HCEC 1CT (cell line): ENCODE data around the gene CFAP53.
A peak's percentile ranks its signal among the peaks of the same experiment; 100 is the strongest.

ENCODE experiments used
- DNase-seq: peaks from one replicate; pipeline ENCODE4 v3.0.0-alpha.2; 2017

Gene CFAP53

DNA sequence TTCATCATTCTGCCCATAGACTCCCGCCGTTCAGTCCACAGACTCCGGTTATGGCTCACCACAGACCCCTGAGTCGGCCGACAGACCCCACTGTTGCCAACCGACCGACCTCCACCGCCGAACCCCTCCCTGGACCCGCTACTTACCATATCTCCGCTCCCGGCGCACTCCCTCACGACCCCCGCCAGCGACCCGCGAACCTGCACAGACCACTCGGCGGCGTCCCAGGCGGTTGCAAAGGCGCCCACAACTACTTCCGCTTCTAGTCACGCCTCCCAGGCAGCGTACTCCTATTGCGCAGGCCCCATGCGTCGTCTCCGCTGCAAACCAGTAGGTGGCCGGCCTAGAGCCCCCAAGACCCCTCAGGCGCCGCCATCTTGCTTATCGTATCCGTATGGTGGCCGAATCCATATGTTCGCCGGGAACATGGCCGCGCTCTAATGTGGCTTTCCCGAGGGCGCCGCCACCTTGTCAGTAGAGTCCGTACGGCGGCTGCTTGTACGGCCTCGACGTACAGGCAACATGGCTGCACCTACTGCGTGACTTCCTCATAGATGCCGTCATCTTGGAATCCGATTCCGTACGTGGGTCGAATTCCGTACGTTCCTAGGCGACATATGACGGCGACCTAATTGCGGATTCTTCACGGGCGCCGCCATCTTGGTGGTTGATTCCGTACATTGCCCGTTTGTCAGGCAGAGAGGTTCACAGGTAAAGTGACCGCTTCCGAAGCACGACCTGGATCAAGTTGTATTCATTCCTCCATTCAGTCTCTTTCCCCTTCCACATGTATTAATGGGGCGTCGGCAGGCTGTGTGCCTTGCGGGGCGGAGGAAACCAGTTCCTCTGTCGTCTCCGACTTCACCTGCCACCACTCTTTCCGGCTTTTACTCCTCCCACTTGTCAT is 21.4 kb upstream of the CFAP53 start, which contains the start of gene CXXC1:
TSS of gene CXXC1 (minus strand) at position 252 of the 907 bp plus-strand sequence. CDS start at position 149, 103 bp downstream.
- peak; percentile 99 for DNase-seq

DNA sequence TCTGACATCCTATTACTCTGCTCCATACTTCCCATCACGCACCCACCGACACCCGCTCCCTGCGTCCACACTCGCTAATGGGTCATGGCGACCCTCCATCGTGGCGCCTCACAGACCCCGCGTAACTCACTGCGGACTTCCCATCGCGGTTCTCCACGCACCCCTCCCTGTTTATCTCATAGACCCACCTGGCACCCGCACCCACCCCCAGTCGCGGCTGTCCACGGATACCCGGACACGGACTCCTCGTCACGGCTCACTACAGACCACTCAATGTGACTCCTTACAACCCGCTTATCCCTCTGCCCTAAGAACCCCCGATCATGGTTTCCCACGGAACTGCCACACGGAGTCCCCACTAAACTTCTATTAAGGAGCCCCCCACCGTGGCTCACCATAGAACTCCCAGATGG is 20.7 kb upstream of the CFAP53 start:
- DNase-seq: no peak

DNA sequence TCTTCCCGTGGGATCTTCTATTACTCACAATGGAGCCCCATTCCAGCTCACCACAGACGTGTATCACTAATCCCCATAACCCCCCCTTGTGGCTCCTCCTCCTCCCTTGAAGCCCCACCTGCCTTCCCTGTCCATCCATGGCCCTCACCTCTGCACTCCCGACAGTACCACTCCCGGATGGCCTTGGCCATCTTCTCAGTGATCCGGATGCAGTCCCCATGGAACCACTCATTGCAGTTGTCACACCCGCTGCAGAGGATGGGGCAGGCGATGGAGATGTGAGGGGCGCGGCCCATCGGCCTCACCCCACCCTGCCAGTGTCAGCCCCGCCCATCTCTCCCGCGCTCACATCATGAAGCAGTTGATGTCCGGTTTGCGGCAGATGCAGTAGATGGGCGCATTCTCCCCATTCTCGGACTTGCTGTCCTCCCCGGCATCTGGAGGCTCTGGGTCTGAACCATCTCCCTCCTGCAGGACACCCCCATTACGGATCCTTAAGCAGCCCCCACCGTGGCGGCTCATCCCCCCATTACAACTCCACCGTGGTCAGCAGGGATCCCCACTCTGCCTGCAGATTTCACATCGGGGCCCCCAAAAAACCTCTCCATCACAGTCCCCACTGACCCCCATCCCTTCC is 20.2 kb upstream of the CFAP53 start:
- DNase-seq: peak; percentile 53

DNA sequence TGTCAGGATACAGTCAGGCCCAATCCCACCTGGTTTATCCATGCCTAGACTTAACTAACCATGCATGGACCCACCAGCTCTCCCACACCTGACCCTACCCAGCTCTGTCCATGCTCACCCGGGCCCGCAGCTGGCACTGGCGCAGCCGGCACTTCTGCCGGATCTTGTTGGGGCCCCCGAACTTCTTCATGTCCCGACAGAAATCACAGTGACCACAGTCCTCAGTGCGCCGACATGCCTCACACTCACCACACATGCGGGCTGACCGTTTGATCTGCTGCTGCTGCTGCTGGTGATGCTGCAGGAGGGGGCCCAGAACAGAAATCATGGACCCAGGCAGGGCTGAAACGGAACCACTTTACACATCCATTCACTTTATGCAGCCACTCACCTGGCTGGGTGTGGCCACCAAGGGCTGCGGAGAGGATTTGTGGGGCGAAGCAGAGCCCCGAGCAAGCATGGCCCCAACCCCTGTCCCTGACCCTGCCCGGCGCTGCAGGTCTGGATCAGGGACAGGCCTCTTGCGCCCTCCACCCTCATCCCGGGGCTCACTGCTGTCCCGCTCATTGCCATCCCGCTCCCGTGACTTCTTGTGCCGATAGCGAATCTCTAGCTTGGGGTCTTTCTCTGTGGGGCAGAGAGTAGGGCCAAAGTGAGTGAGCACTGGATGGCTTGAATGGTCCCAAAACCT is 19.5 kb upstream of the CFAP53 start:
- no peak for DNase-seq

DNA sequence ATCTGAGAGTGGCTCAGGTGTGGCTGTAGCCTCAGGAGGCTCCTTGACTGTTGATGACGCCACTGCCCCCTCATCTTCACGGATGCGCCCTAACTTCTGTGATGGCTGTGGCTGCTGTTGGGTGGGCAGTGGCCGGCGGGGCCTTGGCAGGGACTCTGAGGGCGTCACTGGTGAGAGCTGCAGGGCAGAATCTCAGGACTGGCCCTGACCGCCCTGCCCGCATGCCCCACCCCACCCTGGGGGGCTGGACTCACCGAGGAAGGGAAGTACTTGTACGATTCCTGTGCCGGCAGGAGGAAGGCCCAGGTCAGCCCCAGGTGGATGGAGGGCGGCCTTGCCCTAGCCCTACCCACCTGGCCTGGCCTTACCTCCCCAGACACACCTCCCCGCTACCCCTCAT is 18.8 kb upstream of the CFAP53 start:
- no peak for DNase-seq

DNA sequence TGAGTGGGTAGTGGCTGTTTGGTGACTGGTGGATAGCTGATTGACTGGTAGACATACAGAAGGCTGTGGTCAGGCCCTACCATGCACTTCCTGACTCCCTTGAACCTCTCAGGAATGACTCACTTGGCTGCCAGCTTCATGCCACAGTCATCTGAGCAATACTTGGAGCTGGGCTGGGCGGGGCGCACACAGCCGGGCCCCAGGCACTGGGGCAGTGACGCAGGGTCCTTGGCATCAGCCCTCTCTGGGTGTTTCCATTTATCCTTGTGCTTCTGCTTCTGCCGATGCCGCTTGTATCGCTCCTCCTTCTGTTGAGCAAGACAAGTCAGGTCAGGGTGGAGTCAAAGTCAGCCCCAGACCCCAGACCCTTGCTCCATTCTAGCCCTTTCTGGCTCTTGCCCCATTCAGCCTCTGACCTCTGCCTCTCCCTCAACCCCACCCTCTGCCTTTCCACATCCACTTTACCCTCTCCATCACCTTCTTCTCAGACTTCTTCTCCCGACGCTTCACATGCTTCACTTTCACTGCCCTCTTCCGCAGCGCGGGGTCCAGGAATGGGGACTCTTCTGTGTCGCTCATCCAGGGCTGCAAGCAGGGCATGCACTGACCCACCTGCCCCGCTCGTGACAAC is 18.1 kb upstream of the CFAP53 start:
- no peak for DNase-seq

DNA sequence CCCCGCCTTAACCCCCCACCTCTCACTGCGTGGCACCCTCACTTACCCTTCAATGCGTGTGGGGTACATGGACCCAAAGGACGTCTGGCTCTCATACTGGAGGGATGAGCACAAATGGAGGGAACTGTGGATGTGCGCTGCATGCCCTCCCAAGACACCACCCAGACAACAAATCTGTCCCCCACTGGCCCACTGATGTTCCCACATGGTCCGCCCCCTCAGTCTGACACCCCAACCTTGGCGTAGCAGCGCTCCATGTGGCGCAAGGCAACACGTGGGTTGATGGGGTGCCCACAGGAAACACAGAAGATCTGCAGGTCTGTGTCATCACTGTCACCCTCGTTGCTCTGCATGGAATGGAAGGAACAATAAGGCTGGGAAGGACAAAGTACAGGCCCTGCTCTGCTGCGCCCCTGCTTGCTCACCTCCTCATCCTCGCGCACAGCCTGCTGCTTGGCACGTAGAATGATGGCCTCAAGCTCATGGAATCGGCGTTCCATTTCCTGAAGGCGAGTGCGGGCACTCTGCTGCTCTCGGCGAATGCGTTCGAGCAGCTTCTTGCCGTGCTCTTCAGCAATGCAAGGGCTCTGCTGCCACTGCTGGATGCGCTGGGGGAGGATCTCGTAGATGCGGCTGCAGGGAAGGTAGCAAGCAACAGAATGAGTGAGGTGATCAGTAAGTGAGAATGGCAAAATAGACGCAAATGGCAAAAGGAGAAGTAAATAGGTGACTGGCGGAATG is 17.3 kb upstream of the CFAP53 start:
- DNase-seq: no peak

DNA sequence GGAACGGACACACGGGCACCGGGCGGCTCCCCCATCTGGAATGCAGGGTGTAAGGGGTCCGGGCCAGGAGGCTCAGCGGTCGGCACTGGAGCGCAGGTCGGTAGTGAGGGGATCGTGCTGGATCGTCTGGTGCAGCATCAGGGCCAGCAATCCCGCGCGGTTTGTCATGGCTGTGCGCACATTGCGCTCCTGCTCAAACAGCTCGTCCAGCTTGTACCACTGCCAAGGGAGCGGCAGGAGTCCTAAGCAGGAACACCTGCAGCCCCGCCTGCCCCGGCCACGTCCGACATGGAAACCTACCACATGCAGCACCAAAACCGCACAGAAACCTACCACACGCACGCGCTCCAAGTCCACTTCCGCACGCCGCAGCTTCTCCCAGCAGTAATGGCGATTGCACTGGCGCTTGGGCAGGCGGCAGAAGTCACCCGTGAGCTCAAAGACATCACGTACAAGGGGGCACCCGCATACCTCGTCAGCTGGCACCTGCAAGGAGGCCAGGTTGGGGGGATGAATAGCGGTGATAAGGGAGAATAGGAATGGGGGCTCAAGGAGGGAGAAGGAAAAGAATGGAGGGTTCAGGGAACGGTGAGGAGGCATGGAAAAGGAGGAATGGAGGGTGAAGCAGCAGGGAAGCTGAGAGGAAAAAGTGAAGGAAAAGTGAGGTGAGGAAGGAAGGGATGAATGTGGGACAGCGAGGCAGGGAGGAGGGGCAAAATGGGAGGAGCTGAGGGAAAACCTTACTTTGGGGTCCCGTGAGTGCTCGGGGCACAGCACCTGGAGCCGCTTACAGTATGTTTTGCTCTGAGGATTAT is 16.4 kb upstream of the CFAP53 start:
- no peak for DNase-seq

DNA sequence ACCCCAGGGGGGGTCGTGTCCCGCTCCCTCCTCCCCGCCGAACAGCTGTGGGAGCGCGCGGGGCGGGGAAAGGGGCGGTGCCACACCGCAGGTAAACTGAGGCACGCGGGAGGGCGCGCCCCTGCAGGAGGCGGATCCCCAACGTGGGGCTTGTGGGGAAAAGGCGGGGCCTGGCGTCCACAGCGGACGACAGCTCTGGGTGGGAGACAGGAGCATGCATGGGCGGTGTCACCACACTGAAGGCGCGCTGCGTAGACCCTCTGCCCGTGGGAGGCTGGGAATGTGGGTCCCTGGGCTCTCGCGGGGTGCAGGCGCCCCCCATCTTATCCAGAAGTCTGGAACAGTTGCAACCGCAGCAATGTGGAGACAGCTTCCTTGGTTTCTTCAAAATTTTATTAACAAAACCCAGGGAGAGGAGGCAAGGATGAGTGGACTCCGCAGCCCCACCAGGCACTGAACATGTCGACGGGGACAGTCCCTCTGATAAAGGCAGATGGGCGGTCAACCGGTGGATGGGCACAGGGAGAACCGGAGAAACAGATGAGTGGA is 15.8 kb upstream of the CFAP53 start:
- DNase-seq: no peak

DNA sequence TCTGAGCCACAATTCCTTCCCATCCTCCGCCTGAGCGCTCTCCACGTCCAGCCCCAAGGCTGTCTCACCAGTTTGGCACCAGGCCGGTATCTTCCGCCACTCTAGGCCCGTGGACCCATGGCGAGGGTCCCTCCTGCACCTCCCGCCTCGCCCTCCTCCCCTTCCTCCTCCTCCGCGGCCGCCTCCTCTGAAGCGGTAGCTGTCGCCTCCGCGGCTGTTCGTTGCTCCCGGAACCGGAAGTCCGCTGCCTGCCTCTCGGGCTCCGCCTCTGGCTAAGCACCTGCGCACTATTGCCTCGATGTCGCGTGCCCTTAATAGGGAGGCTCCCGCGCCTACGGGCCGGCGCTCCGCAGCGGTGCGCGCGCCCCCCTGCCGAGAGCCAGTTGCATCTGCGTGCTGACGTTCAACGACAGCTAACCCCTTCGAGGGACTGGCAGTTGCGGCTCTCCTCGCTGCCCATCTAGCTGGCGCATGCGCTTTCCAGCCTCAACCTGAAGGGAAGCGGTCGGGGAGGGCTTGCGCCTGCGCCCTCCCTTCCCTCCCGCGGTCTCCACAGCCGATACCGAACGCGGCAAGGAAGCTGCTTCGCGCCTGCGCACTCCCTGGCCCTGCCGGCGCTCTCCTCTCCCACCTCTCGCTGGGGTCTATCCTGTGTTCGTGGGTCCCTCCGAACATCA is 15.1 kb upstream of the CFAP53 start, which contains the start of gene MBD1:
TSS of gene MBD1 (minus strand) at position 229 of the 677 bp plus-strand sequence. CDS start 1,531 bp downstream, outside the sequence.
- peak; percentile 97 for DNase-seq

DNA sequence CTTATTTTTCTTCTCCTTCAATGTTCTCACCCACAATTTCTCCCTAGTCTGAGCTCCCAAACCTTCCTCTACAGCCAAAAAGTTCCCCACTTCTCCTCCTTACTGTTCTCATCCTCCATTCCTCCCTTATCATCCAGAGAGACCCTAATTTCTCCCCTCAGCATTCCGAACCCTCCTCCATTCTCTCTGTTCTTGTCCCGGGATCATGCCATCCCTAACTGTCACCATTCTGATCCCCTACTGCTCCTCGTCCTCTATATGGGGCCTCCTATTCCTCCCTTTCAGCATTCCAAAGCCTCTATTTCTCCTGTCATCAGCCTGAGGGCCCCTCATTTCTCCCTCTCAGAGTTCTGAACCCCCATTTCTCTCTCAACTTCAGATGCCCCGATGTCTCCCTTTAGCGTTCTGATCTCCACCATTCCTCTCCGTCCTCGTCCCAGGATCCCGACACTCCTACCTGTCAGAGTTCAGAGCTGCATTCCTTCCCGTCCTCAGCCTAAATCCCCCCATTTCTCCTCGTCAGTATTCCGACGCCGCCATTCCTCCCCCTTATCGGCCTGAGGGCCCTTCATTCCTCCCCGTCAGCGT is 14.5 kb upstream of the CFAP53 start:
- no peak for DNase-seq

DNA sequence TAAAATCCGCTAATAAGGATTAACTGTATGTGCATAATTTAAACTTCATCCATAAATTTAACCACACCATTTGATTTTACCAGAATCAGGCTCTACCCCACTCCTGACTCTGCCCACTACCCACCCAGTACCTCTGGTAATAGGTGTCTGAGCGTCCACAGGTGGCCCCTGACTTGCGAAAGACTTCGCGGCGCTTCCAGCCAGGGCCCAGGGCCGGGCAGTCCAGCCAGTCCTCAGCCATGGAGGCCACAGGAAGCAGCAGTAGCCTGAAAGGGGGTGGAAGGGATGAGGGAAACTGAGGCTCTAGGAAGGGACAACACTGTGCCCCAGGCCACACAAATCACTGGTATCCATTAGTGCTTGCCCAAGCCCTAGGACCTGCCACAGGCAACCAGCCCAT is 13.5 kb upstream of the CFAP53 start:
- no peak for DNase-seq

DNA sequence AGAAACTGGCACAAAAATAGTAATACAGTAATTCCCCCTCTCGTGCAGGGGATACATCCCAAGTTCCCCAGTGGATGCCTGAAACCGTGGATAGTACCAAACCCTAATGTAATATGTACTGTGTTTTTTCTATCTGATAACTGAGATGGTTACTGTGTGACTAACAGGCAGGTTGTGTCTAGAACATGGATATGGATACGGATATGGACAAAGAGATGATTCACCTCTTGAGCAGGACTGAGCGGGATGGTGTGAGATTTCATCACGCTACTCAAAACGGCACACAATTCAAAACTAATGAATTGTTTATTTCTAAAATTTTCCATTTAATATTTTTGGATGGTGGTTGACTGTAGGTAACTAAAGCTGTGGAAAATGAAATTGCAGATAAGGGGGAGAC is 11.6 kb upstream of the CFAP53 start:
- DNase-seq: peak; percentile 78

DNA sequence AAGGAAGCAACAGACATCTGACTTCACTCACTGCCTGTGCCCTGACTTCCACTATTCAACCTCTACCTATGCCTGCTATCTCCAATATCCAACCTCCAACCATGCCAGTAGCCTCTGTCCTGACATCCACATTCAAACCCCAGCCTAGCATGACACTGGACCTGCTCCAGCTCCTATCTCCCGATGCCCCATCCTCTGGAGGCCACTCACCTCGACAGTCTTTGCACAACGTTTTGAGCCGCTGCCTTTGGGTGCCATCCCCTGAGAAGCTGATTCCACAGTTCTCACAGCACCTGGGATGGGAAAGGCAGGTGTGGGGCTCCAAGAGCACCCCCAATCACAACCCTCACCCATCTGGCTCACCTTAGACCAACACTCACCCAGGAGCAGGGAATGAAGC is 10.2 kb upstream of the CFAP53 start:
- DNase-seq: no peak

DNA sequence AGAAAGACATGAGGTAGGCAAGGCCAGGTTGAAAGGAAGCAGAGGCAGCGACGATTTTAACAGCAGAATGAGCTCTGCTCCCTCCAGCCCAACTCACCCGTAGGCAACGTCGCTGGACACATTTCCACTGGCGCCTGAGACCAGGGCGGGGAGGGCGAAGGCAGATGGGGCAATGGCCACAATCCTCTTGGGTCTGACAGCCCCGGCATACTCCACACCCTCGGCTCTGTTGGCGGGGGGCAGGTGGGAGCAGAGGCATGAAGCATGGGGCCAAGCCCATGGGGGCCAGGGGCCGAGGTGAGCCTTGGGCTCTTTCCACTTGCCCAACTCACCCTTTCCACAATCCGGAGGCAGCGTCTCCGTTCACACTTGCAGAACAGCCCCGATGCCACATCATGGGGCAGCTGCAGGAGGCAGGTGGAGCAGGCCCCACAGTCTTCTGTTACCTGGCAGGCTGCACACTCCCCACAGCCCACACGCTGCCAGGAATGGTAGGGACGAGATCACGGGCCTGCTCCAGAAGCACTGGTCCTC is 9.3 kb upstream of the CFAP53 start:
- DNase-seq: no peak

DNA sequence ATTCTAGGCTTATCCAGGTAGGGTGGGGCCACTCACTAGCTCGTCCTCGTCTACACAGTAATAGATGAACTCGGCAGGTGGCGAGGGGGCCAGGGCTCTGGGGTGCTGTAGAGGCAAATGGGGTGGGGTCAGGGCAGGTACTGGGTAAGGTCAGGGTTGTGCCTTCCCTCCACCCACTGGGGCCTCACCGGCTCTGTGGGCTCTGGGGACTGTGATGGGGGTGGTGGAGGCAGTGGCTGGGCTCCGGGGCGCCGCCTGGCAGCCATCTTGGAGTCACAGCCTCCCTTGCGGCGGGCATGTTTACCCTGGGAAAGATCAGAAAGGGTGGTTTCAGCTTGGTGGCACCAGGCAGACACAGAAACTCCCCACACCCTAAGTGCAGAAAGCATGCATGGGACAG is 8.6 kb upstream of the CFAP53 start:
- DNase-seq: no peak

DNA sequence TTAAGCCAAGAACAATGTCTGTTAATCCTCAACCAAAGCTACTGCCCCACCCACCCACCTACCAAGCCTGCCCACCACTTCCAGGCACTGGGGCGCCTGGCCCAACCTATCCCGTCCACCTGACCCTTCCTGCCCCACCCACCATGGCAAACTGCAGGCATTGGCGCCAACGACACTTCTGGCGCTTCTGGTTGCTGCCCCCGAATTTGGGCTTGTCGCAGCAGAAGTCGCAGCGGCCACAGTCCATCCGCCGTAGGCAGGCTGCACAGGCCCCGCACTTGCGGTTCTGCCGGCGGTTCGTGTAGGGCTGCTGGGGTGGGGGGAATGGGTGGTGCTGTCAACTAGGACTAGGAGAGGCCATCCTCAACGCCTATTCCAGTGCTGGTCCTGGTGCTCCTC is 7.7 kb upstream of the CFAP53 start:
- DNase-seq: no peak

DNA sequence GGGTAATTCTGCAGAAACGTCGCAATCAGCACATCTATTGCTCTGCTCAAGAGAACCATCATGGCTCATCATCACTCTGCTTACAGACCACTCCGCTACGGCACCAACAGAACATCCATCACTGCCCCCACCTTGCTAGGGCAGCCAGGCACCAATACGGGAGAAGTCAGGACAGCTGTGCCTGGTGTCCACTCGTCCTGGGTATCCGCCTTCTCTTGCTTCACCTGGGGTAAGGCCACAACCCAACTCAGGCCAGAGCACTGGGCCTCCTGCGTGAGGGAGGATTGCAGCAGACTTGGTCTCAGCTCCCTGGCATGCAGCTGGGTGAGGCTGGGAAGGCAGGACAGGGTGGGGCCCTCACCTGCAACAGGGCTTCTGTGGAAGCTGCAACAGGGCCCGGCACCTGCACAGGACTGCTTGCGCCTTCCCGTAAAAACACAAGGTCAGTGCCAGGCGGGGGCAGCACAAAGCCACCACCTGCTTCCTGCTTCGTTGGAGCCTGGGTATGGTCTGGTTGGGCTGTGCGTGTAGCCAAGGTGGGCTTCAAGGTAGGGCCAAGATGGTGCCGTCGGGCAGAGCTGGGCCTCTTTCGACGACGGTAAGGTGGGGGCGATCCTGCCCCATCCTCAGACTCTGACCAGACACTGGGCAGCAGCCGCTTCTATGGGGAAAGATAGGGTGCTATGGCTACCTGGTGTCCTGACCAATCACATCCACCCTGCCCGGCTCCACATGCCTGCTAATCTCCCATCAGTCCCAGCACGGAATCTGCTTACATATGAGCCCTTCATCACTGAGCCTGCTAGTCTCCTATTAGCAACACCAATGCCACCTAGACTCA is 7.1 kb upstream of the CFAP53 start:
- no peak for DNase-seq

DNA sequence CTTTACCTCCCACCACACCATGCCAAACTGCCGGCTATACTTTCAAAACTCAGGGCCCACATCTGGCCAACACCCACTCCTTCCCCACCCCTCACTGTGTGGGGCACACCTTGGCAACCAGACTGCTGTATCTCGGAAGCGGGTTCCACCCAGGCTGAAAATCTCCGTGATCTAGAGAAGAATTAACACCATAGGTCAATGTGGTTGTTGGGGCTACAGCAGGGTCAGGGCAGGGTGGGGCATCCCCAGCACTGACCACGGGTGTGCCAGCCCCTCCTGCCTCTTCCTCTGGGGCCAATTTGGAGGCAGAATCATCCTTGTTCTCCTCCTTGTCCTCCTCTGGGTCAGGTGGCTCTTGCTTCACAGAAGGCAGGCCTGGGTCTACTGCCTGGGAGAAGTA is 6.3 kb upstream of the CFAP53 start:
- DNase-seq: no peak
